ENCODE results near the gene XDH. TPM values are rescaled to one million over a fixed set of nuclear protein-coding genes. Genes with fewer than 3 reads are reported as not detected.

Gene XDH
- total RNA-seq, 1 experiment from 2014 or later: 0.91 TPM

DNA sequence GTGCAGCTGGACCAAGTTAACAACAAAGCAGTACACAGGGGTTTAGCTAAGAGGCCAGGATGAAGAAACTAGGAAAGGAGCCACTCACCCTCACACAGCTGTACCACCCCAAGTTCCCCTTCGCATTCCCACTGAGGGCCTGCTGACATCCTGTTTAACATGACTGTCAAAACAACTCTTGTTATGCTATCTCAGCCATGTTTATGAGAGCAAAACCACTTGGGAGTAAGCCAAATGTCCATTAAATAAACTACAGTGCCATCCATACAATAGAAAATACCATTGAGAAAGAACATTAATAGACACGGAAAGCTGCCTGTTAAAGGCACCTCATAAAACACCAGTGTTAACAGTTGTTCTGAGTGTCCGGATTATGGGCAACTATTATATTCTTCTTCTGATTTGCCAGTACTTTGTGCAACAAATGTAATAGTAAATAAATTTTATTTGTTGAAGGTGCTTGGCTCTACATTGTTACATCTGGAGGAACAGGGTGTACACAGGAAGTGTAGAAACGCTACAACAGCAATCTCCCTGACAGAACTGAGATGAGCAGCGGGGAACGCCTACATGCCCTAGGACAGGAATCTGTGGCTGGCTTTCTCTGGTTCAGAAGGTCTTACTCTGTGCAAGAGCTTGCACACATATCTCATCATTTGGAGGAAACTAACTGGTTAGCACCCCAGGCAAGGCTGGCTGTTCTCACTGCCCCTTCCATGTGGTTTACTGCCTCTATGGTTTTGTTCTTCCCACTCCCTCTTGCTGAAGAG, 95.0 kb downstream of the XDH start:
- Histone ChIP-seq H3K4me1 (ENCODE audit: insufficient read depth, low read length) (peaks cover 7% of the 10 kb centered on the region), H3K27me3 (ENCODE audit: low read length) (no peaks in the 10 kb centered on the region), H3K4me3 (ENCODE audit: low read length) (no peak overlapping the region), H3K27ac (ENCODE audit: low read length) (no peak overlapping the region), H3K79me2 (ENCODE audit: low read length) (no peaks in the 10 kb centered on the region), H3F3A (ENCODE audit: low read length, unreplicated experiment) (no peaks in the 10 kb centered on the region), H3K36me3 (ENCODE audit: low read depth, low read length) (no peaks in the 10 kb centered on the region), H3K9me3 (ENCODE audit: low read length) (no peaks in the 10 kb centered on the region), H3K9me2 (replicated peaks; ENCODE audit: low read length) (no peaks in the 10 kb centered on the region), H2AFZ (ENCODE audit: low read length) (no peak overlapping the region), H3K9ac (ENCODE audit: low read length) (no peak overlapping the region), H4K20me1 (ENCODE audit: low read length) (no peaks in the 10 kb centered on the region), H3K4me2 (ENCODE audit: low read length) (no peak overlapping the region)
- intact Hi-C loops (cut with micrococcal nuclease): no loop called here
- ATAC-seq (no peak), DNase-seq (no peak)
- ChIA-PET CTCF (no interaction called here), POLR2A (ENCODE audit: unreplicated experiment) (no interaction called here)
- TF ChIP-seq EZH2 (IDR thresholded peaks at IDR 0.05; ENCODE audit: low read length, unreplicated experiment) (no peak), CTCF (conservative IDR thresholded peaks at IDR 0.05; ENCODE audit: low read depth, low read length) (no peak), EZH2phosphoT487 (IDR thresholded peaks at IDR 0.05; ENCODE audit: borderline replicate concordance, low read length) (no peak)
- BruUV-seq (replicated peaks): no TSS peak

DNA sequence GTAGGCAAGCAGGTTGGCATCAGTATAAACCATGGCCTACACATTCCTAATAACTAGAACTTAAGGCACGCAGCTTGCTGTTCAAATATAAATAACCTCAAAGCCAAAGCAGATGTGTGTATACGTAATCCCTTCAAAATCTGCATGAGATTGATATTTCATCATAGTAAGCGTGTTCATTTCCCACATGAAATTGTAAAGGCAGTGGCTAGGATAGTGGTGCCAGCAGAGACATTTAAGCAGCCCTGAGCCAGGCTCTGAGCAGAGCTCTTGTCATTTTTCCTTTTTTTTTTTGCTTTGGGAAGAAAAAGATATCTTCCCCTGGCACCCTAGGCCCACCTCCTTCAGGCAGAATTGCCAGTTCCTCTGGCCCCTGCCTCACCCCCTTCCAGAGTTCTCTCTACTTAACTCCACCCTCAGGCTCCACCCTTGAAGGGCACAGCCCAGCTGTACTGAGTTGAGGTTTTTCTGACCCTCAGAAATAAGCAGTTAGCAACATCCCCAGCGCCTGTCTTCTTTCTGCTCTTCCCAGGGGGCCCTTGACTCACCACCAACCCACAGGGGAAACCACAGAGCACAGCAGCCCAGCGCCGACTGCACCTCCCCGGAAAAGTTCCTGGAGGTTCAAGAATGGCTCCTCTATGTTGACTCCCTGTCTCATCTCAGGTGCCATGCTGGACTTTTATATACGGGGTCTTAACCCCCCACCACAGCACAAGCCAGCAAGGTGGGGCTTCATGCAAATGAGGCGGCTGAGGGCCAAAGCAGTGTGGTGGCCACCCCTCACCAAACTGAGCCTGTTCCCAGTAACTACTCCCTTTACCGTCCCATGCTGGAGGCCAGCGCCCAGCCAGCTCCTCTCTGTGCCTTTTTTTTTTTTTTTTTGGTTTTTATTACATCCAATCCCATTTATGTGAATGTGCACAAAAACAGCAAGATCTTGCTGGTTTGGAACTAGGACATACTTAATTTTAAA, 95.9 kb downstream of the XDH start:
- no TSS peak for BruUV-seq (replicated peaks)

More for the DNA sequence above, 95.9 kb downstream of the XDH start:
- H3K4me3 ChIP-seq (ENCODE audit: low read length): no peak overlapping the region
- no peak overlapping the region for H3K9ac ChIP-seq (ENCODE audit: low read length)
- H3K27me3 ChIP-seq (ENCODE audit: low read length): no peaks in the 10 kb centered on the region
- ATAC-seq (no peak), DNase-seq (no peak)
- ChIA-PET POLR2A (ENCODE audit: unreplicated experiment) (no interaction called here), CTCF (no interaction called here)
- no peaks in the 10 kb centered on the region for H3K9me3 ChIP-seq (ENCODE audit: low read length)
- H3K36me3 ChIP-seq (ENCODE audit: low read depth, low read length): no peaks in the 10 kb centered on the region
- no peak overlapping the region for H3K4me2 ChIP-seq (ENCODE audit: low read length)
- H4K20me1 ChIP-seq (ENCODE audit: low read length): no peaks in the 10 kb centered on the region
- H3K4me1 ChIP-seq (ENCODE audit: insufficient read depth, low read length): peaks cover 2% of the 10 kb centered on the region
- H3K79me2 ChIP-seq (ENCODE audit: low read length): no peaks in the 10 kb centered on the region
- H3K9me2 ChIP-seq (replicated peaks; ENCODE audit: low read length): no peaks in the 10 kb centered on the region
- no peak overlapping the region for H2AFZ ChIP-seq (ENCODE audit: low read length)
- intact Hi-C loops (cut with micrococcal nuclease): no loop called here
- no peaks in the 10 kb centered on the region for H3F3A ChIP-seq (ENCODE audit: low read length, unreplicated experiment)
- no peak overlapping the region for H3K27ac ChIP-seq (ENCODE audit: low read length)
- TF ChIP-seq CTCF (conservative IDR thresholded peaks at IDR 0.05; ENCODE audit: low read depth, low read length): no peak
- no peak for TF ChIP-seq EZH2 (IDR thresholded peaks at IDR 0.05; ENCODE audit: low read length, unreplicated experiment)
- TF ChIP-seq EZH2phosphoT487 (IDR thresholded peaks at IDR 0.05; ENCODE audit: borderline replicate concordance, low read length): no peak
